ENCODE measurements around the gene GCH1. TPM values are rescaled to one million over a fixed set of nuclear protein-coding genes. Genes with fewer than 3 reads are reported as not detected.

The GCH1 gene
- total RNA-seq, 4 donors from 2014 or later = 9.4 to 27.9 (median 18.7) TPM

DNA sequence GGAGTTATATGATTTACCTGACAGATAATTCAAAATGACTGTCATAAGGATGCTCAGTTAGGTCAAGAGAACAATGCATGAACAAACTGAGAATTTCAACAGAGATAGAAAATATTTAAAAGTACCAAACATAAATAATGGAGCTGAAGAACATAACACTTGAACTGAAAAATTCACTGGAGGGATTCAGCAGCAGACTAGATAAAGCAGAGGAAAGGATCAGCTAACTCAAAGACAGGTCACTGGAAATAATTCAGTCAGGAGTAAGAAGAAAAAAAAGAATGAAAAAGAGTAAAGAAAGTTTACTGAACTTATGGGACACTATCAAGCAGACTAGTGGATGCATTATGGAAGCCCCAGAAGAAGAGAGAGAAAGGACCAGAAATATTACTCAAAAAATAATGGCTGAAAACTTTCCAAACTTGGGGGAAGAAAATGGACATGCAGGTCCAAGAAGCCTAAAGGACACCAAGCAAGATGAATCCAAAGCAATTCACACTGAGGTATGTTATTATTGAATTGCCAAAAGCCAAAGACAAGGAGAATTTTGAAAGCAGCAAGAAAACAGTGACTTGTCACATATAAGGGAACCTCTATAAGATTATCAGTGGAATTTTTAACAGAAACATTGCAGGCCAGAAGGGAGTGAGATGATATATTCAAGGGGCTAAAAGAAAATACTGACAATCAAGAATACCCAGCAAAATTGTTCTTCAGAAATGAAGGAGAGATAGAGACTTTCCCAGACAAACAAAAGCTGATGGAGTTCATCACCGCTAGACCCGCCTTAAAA, 78.7 kb downstream of the GCH1 start:
- TF ChIP-seq CTCF (IDR thresholded peaks at IDR 0.05) = no peak
- ATAC-seq (ENCODE audit: low FRiP score) (no peak), DNase-seq (ENCODE audit: low spot score) (no peak)

DNA sequence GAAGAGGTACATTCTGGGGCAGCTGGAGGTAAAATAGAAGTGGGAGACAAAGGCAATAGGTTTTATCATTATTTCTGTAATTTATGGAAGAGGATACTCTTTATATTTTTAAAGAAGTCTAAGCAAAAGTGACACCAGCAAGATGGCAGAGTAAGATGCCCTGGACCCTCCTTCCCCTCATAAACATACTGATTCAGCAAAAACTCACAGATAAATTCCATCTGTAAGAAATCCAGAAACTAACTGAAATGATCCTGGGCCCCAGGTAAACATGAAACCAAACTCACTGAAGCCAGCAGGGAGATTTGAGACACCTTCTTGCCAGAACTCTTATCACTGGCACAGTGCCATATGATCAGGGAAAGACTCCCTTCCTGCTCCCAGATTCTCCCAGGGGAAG, 79.9 kb downstream of the GCH1 start:
- TF ChIP-seq CTCF (IDR thresholded peaks at IDR 0.05) = no peak

GRCh38 chr14:54818201-54819133, 84.2 kb downstream of the GCH1 start:
- no peak for DNase-seq (ENCODE audit: low spot score)
- no peak for TF ChIP-seq CTCF (IDR thresholded peaks at IDR 0.05)
- ATAC-seq (ENCODE audit: low FRiP score) = no peak

More for the DNA sequence above, 79.9 kb downstream of the GCH1 start:
- ATAC-seq (ENCODE audit: low FRiP score) = no peak
- DNase-seq (ENCODE audit: low spot score) = no peak

DNA sequence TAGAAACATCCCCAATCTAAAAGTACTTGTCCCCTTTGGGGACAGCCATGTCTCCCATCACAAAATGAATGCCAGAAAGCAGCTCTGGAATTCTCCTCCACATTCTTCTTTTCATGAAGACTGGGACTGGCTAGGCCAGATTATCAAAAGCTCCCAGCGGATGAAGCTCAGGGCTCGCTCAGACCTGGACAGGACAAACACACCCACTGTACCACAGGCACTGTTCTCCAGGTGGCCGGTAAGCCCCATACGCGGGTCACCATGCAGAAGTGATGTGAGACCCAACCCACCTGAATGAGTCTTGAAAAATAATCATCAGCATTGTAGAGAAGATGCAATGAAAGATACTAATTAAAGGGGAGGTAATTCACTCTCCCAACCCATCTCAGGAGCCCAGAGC, 85.1 kb downstream of the GCH1 start:
- no peak for TF ChIP-seq CTCF (IDR thresholded peaks at IDR 0.05)
- ATAC-seq (ENCODE audit: low FRiP score) (no peak), DNase-seq (ENCODE audit: low spot score) (no peak)

DNA sequence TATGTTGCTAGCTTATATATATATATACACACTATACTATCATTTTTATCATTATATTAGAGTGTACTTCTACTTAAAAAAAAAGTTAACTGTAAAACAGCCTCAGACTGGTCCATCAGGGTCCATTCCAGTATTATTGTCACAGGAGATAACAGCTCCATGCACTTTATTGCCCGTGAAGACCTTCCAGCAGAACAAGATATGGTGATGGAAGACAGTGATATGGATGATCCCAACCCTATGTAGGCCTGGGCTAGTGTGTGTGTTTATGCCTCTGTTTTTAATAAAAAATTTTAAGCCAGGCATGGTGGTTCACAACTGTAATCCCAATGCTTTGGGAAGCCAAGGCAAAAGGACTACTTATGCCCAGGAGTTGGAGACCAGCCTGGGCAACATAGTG, 86.2 kb downstream of the GCH1 start:
- no peak for DNase-seq (ENCODE audit: low spot score)
- no peak for TF ChIP-seq CTCF (IDR thresholded peaks at IDR 0.05)
- no peak for ATAC-seq (ENCODE audit: low FRiP score)

DNA sequence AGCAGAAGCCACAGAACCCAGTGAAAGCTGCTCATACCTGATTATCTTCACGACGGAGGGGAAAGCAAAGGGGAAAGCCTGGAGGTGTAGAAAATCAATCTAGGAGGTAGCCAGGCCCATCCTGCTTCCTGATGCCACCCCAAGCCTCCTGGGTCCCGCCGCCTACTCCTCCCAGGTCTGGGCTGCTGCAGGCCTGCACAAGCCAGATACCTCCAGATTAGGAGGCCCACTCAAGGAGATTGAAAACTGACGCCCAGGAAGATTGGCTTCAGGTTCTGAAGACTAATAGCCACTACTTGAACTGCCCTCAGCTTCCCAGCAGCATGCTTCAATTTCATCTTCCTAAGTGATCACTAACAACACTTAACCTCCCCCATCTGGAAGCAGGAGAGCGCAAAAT, 87.1 kb downstream of the GCH1 start:
- ATAC-seq (ENCODE audit: low FRiP score) = no peak
- no peak for TF ChIP-seq CTCF (IDR thresholded peaks at IDR 0.05)
- no peak for DNase-seq (ENCODE audit: low spot score)

Data from omental fat pad (tissue), 4 donors.